ENCODE results near the gene DDX56.

The DDX56 gene

DNA sequence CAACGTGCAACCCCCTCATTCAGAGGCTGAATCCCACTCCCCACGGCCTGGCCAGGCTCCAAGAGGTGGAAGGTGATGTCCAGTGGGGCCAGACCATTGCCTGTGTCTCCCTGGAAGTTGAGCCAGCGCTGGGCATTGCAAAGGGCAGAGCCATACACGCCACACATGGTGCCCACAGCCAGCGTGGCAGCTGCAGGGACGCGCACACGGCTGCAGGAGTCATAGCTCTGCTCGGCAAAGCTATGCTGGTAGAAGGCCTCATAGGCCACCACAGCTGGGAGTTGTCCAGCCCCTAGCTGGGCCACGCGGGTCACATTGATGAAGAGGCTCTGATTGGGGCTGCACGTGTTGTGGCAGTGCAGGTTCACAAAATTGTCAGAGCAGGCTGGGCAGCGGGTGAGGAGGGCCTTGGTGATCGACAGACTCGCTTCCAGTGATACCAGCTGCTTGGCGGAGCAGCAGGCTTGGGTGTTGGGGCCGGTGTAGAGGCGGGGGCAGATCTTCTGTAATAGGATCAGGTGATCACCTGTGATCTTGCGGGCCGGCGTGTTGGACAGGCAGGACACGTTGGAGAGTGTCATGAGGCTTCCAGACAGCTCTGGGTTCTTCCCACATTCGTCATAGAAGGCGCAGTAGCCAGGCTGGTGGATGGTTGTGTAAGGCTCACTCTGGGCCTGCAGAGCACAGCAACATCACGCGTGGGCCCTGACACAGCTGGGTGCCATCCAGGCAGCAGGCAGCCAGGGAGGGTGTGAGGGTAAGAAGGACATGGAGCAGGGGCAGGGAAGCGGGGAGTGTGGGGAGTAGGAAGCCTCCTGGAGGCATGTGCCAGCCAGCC lies 33.8 kb downstream of the DDX56 start:
- Mint-ChIP-seq H3K4me1 (no peaks in the 10 kb centered on the region), H3K9me3 (no peaks in the 10 kb centered on the region), H3K27ac (no peak overlapping the region), H3K4me3 (no peak overlapping the region), H3K27me3 (peaks cover 0 to 11% of the 10 kb centered on the region in 2 donors), H3K36me3 (no peaks in the 10 kb centered on the region)
- no peak for DNase-seq
- ATAC-seq (replicated peaks): no peak

DNA sequence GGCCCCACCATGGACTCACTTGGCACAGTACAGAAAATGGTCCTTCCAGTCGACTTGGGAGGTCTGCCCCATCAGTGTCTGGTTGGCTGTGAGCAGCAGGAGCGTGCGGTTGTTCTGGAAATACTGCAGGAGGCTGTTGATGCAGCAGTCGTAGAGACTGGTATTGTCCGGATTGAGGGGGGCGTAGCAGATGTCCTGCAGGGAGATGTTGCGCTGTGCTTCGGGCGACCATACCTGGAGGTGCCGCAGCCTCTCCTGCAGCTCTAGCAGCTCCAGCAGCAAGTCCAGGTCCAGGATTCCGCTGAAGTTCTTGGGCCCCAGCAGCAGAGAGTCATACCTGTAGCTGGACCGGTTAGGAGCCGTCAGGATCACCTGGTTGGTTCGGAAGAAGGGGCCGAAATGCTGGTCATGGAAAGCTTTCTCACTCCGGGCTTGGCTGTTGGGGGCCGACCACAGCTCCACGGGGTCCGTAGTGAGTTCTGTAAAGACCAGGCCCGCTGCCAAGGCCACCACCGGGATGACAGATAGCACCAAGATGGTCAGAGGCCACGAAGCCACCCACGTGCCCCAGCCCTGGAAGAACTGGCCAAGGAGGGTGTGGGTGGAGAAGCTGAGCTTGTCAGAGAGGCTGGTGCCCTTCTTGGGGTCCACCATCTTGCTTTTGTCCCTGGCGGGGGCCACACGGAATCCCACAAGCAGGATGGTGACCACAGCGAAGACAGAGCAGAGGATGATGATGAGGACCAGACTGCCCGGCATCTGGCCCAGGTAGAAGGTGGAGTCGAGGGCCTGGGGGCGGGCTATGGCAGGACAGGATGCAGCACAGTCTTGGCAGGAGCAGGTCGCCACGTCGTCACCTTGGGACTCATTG lies 34.7 kb downstream of the DDX56 start:
- ATAC-seq (replicated peaks) (no peak), DNase-seq (no peak)
- Mint-ChIP-seq H3K9me3 (no peaks in the 10 kb centered on the region), H3K27me3 (peaks cover 0 to 11% of the 10 kb centered on the region in 2 donors), H3K36me3 (no peaks in the 10 kb centered on the region), H3K4me1 (no peaks in the 10 kb centered on the region), H3K4me3 (no peak overlapping the region), H3K27ac (no peak overlapping the region)

DNA sequence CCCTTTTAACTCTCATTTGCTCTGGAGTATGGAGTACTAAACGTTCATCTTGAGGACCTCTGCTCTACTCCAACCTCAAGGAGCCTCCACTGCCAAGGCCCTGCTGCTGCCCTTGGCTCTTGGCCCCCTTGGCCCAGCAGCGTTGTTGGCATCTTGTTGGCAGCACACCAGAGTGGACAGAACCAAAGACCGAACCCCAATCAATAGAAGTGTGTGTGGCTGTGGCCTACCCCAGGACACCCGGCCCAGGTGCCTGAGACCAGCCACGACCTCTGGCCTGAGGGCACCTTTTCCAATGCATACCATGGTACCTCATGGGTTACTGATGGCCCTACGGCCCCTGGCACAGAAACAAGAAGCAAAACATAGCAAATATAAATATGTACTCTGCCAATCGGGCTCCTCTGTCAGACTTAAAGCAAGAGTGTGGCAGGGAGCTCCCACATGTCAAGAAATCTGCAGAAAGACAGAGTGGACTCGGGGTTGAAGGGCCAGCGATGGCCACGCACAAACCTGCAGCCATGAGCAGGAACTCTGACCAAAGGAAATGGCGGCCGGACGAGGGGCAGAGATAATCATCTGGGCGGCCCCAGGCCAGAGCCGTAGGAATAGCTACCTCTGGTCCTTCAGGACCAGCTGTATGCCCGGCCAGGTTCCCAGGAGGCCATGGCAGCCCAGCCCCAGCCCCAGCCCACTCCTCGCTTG lies 35.5 kb downstream of the DDX56 start:
- Mint-ChIP-seq H3K27ac (no peak overlapping the region), H3K4me1 (no peaks in the 10 kb centered on the region), H3K27me3 (peaks cover 0 to 11% of the 10 kb centered on the region in 2 donors), H3K9me3 (no peaks in the 10 kb centered on the region), H3K36me3 (no peaks in the 10 kb centered on the region), H3K4me3 (no peak overlapping the region)
- DNase-seq: no peak
- no peak for ATAC-seq (replicated peaks)

DNA sequence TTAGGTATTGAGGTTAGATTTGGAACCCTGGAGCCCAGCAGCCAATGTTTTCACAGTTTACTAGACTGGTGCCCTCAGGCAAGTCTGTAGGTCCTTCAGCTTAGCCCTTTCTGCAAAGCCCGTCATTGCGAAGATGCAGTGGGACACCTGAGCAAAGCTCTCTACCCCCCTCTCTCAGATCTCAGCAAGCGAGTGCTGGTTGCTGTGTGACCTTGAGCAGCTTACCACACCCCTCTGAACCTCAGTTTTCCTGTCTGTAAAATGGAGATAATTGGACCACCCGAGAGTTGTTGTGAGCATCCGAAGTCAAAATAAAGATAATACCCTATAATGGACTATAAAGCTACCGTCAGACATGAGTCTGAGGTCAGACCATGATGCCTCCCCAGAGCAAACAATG lies 36.3 kb downstream of the DDX56 start:
- H3K36me3 Mint-ChIP-seq: no peaks in the 10 kb centered on the region
- ATAC-seq (replicated peaks): no peak
- H3K27ac Mint-ChIP-seq: no peak overlapping the region

DNA sequence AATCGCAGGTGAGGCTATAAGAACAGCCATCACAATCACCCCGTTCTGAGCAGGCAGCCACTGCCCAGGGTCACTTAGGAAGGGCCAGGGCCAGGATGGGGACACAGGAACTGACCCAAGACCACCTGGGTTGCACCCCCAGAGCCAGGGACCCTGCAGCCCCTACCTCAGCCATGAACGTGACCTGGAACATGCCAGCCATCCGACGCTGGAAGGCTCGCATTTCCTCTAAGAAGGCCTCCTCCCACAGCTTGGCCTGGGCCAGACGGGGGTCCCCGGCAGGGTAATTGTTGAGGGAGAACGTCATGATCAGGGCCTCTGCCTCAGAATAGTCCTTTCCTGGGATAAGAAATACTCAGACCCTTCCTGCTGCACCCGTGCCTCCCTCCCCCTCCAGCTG lies 37.6 kb downstream of the DDX56 start:
- H3K27me3 Mint-ChIP-seq: peaks cover 0 to 8% of the 10 kb centered on the region in 2 donors
- H3K9me3 Mint-ChIP-seq: no peaks in the 10 kb centered on the region
- no peak overlapping the region for H3K27ac Mint-ChIP-seq
- DNase-seq: no peak
- no peak for ATAC-seq (replicated peaks)
- H3K4me1 Mint-ChIP-seq: peaks cover 2 to 4% of the 10 kb centered on the region in 2 donors
- H3K4me3 Mint-ChIP-seq: no peak overlapping the region
- H3K36me3 Mint-ChIP-seq: no peaks in the 10 kb centered on the region

More for the DNA sequence above, 36.3 kb downstream of the DDX56 start:
- no peak overlapping the region for H3K4me3 Mint-ChIP-seq
- H3K4me1 Mint-ChIP-seq: no peaks in the 10 kb centered on the region
- DNase-seq: no peak
- H3K27me3 Mint-ChIP-seq: peaks cover 0 to 8% of the 10 kb centered on the region in 2 donors
- H3K9me3 Mint-ChIP-seq: no peaks in the 10 kb centered on the region

DNA sequence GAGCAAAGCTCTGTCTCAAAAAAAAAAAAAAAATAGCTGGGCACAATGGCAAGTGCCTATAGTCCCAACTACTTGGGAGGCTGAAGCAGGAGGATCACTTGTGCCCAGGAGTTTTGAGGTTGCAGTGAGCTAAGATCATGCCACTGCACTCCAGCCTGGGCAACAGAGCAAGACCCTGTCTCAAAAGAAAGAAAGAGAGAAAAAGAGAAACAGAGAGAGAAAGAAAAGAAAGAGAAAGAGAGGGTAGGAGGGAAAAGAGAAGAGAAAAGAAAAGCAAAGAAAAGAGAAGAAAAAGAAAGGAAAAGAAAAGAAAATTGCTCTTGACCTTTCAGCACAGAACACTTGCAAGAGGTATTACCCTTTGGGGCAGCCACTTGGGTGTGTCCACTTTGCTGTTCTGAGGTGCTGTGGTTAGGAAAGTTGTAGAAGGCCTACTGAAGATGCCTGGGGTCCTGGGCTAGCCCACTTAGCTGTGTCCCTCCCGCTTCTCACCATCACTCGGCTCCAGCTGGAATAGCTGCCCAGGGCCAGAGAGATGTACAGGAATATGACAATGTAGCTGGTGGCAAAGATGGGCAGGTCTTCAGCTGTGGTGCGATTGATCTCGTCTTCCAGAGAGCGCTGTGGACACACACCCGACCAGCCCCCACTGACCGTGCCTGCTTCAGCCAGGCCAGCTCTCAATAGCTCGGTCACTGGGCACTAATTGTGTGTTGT lies 38.2 kb downstream of the DDX56 start:
- Mint-ChIP-seq H3K27ac (no peak overlapping the region), H3K36me3 (no peaks in the 10 kb centered on the region), H3K9me3 (no peaks in the 10 kb centered on the region), H3K27me3 (peaks cover 0 to 11% of the 10 kb centered on the region in 2 donors), H3K4me3 (no peak overlapping the region), H3K4me1 (peaks cover 8 to 10% of the 10 kb centered on the region in 2 donors)
- ATAC-seq (replicated peaks): no peak
- no peak for DNase-seq

DNA sequence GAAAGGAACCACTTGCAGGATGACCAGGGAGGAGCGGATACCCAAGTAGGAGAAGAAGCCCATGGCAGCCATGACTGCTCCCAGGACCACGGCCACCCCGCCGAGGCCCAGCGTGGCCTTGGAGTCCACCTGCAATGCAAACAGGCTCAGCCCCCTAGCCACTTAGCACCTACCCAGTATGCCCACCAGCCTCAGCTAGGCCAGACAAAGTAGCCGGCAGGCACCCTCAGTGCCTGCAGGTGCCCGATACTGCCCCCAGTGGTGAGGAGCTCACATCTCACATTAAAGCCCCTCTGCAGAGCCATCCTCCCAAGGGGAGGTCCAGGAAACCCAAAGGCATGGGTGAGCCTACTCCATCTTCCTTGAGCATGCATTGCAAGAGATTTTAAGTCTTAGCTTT lies 39.2 kb downstream of the DDX56 start:
- Mint-ChIP-seq H3K27ac (no peak overlapping the region), H3K9me3 (no peaks in the 10 kb centered on the region), H3K27me3 (peaks cover 0 to 7% of the 10 kb centered on the region in 2 donors), H3K4me3 (no peak overlapping the region), H3K4me1 (peaks cover 9 to 10% of the 10 kb centered on the region in 2 donors), H3K36me3 (no peaks in the 10 kb centered on the region)
- ATAC-seq (replicated peaks) (peak; percentile 84 to 87), DNase-seq (peak; percentile 31)

DNA sequence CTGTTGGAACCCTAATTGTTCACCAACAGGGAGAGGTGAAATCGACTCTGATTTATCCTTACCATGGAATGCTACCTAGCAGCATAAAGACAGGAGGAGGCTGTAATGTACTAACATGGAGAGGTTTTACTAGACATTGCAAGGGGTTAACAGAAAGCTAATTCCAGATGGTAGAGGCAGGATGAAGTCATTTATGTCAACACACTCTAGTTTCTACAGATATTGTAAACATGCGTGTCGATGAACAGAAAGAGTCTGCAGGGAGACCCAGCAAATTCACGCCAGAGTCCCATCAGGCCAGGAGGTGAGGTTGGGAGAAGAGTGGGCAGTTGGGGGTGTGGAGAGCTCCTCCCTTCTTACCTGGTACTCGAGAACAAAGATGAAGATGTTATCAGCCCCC lies 39.6 kb downstream of the DDX56 start:
- H3K27ac Mint-ChIP-seq: no peak overlapping the region
- peaks cover 0 to 4% of the 10 kb centered on the region in 2 donors for H3K27me3 Mint-ChIP-seq
- ATAC-seq (replicated peaks) (no peak), DNase-seq (no peak)
- peaks cover 0 to under 1% of the 10 kb centered on the region in 2 donors for H3K9me3 Mint-ChIP-seq
- no peak overlapping the region for H3K4me3 Mint-ChIP-seq
- peaks cover 9 to 10% of the 10 kb centered on the region in 2 donors for H3K4me1 Mint-ChIP-seq
- H3K36me3 Mint-ChIP-seq: no peaks in the 10 kb centered on the region

DNA sequence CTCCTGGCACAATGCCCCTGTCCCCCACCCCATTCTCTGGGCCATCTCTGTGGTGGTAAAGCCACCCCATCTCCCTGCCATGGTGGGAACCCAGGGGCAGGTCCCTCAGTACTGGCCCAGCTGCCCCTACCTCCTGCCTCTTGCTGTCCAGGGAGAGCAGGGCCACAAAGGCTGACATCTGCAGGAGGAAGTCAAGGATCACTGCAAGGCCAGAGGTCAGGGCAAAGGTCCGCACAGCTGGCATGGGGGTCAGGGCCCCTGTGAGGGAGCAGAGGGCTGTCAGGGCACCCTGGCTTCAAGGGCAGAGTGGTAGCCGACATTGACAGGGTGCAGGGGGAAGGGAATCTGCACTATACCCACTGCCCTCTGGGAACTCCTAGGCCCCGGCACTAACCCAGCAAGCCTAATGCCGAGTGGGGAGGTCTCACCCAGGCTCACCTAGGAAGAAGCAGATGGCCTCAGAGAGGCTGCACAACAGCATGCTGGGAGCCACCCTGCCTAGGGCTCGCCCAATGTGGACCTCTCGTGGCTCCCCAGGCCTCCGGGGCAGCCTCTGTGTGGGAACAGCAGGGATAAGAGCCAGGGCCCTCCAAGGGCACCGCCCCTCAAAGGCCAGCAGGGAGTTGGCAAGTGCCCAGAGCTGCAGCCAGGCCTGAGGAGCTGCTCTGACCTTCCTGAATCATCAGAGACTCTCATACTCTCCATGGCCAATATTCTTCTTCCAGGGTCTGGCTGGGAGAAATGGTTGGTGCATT lies 40.2 kb downstream of the DDX56 start:
- no peak overlapping the region for H3K27ac Mint-ChIP-seq
- ATAC-seq (replicated peaks) (no peak), DNase-seq (no peak)
- H3K9me3 Mint-ChIP-seq: peaks cover 0 to 2% of the 10 kb centered on the region in 2 donors
- no peaks in the 10 kb centered on the region for H3K36me3 Mint-ChIP-seq
- H3K4me1 Mint-ChIP-seq: peaks cover 9 to 10% of the 10 kb centered on the region in 2 donors
- no peak overlapping the region for H3K4me3 Mint-ChIP-seq
- H3K27me3 Mint-ChIP-seq: peaks cover 0 to 4% of the 10 kb centered on the region in 2 donors

DNA sequence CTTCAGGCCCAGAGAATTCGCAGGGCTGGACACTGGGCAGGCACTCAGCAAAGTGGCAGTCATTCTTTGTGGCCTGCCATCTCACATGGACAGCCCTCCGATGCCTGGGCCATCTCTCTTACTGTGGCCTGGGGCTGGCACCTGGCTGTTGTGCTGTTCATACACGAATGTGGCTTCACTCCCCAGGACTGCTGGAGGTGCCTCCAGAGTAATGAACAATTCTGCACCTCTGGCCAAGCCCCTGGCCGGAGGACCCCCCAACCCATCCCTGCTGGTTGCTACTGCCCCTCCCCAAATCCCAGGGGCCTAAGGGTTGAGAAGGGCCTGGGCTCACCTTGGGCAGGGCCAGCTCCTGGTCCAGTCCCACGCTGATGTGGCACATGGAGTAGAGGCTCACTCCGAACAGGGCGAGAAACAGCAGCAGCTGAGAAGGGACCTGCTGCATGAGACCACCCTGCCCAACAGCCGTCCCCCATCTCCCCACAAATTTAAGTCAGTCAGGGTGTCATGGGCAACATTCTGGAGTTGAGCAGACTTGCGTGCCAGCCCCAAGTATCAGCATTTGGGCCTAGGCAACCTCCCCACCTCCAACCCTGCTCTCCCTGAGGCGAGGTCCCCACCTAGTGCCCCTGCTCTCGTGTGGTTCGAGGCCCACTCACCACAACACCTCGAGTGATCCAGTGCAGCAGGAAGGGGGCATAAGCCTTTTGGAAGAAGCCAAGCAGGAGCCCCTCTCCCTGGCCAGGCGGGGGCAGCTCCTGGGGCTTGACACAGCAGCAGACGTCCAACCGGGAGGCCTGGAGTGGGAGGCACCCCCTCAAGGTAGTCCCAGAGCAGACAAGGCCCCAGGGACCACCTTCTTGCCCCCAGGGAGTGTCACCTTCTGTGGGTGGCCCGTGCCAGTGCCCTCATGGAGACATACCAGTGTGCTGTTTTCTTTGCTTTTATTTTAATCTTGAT lies 42.0 kb downstream of the DDX56 start:
- Mint-ChIP-seq H3K27me3 (peaks cover 0 to 4% of the 10 kb centered on the region in 2 donors), H3K9me3 (peaks cover 0 to 4% of the 10 kb centered on the region in 2 donors), H3K4me3 (no peak overlapping the region), H3K4me1 (peaks cover 9 to 10% of the 10 kb centered on the region in 2 donors), H3K36me3 (no peaks in the 10 kb centered on the region), H3K27ac (no peak overlapping the region)
- DNase-seq: no peak
- ATAC-seq (replicated peaks): no peak

DNA sequence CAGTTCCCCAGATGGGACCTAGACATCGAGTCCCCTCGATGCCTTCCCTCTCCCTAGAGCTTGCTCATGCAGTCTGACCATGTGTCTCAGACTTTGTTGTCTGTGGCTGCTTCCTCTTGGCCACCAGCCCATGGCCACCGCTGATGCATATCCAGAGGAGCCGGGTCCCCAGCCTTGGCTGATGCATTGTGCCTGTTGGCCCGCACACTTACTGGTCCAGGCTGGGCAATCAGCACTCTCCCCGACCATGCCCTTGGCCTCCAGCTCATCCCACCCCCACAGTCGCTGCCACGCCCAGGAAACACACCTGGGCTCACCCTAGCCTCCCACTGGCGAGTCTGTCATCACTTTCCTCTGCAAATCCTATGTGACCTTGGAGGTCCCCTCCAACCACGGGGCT lies 42.7 kb downstream of the DDX56 start:
- ATAC-seq (replicated peaks): peak in 1 of 2 donors; percentile 39
- Mint-ChIP-seq H3K27ac (no peak overlapping the region), H3K4me3 (no peak overlapping the region)

DNA sequence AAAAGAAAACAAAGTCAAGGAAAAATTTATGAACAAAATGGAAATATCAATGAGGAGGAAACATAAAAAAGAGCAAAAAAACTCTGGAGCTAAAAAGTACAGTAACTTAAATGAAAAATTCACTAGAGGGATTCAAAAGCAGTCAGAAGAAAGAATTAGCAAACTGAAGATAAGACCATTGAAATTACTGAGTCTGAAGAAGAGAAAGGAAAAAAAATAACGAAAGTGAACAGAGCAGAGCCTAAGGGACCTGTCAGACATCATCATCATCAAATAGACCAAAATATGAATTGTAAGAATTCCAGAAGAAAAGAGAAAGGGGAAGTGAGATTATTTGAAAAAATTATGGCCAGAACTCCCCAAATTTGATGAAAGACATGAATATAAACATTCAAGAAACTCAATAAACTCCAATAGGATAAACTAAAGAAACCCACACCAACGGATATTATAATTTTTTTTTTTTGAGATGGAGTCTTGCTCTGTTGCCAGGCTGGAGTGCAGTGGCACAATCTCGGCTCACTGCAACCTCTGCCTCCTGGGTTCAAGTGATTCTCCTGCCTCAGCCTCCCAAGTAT lies 48.8 kb downstream of the DDX56 start:
- ATAC-seq (replicated peaks): no peak
- no peak overlapping the region for H3K27ac Mint-ChIP-seq
- no peak overlapping the region for H3K4me3 Mint-ChIP-seq
- H3K27me3 Mint-ChIP-seq: peaks cover 14 to 15% of the 10 kb centered on the region in 2 donors
- DNase-seq: no peak
- no peaks in the 10 kb centered on the region for H3K4me1 Mint-ChIP-seq
- peaks cover 13 to 16% of the 10 kb centered on the region in 2 donors for H3K9me3 Mint-ChIP-seq
- peaks cover 7 to 13% of the 10 kb centered on the region in 2 donors for H3K36me3 Mint-ChIP-seq

More for the DNA sequence above, 42.7 kb downstream of the DDX56 start:
- Mint-ChIP-seq H3K4me1 (peaks cover 9 to 10% of the 10 kb centered on the region in 2 donors), H3K27me3 (peaks cover 0 to 4% of the 10 kb centered on the region in 2 donors), H3K36me3 (peaks cover 0 to 2% of the 10 kb centered on the region in 2 donors), H3K9me3 (peaks cover 1 to 5% of the 10 kb centered on the region in 2 donors)
- DNase-seq: no peak
